Hepatocyte (in vitro differentiated cells): ENCODE results near the gene CHST2. TPM values are rescaled to one million over a fixed set of nuclear protein-coding genes. Genes with fewer than 3 reads are reported as not detected.

Experiments
- DNase-seq: peaks from one replicate; pipeline ENCODE4 v3.0.0-alpha.2; 2016; ENCODE audit warnings: low spot score
- H2AFZ ChIP-seq: fragments of 200-600 bp; sonication (generic); 2 replicates; pipeline ENCODE4 v1.6.0; 2016; ENCODE audit warnings: antibody characterized with exemption, mild to moderate bottlenecking
- H3K27ac ChIP-seq: fragments of 200-600 bp; sonication (generic); 2 replicates; pipeline ENCODE4 v1.5.1; 2016; ENCODE audit warnings: mild to moderate bottlenecking
- H3K27me3 ChIP-seq: fragments of 200-600 bp; sonication (generic); 2 replicates; pipeline ENCODE4 v1.6.1; 2016
- H3K36me3 ChIP-seq: fragments of 200-600 bp; sonication (generic); replicated peaks from 2 replicates; pipeline ENCODE4 v1.5.1; 2016; ENCODE audit warnings: low read depth; ENCODE audit not compliant: insufficient read depth
- H3K4me1 ChIP-seq: fragments of 200-600 bp; sonication (generic); 2 replicates; pipeline ENCODE4 v1.5.1; 2016; ENCODE audit warnings: mild to moderate bottlenecking, moderate library complexity; ENCODE audit not compliant: insufficient read depth
- H3K4me2 ChIP-seq: fragments of 200-600 bp; sonication (generic); 2 replicates; pipeline ENCODE4 v1.6.0; 2016
- H3K4me3 ChIP-seq: fragments of 200-600 bp; sonication (generic); 2 replicates; pipeline ENCODE4 v1.5.1; 2016; ENCODE audit warnings: mild to moderate bottlenecking
- H3K79me2 ChIP-seq: fragments of 200-600 bp; sonication (generic); 2 replicates; pipeline ENCODE4 v1.6.0; 2017; ENCODE audit warnings: mild to moderate bottlenecking
- H3K9me2 ChIP-seq: fragments of 200-600 bp; sonication (generic); replicated peaks from 2 replicates; pipeline ENCODE4 v1.6.0; 2017; ENCODE audit warnings: mild to moderate bottlenecking; ENCODE audit not compliant: insufficient read depth
- H3K9me3 ChIP-seq: fragments of 200-600 bp; sonication (generic); 2 replicates; pipeline ENCODE4 v1.5.1; 2016; ENCODE audit warnings: low read depth, mild to moderate bottlenecking
- H4K20me1 ChIP-seq: fragments of 200-600 bp; sonication (generic); 2 replicates; pipeline ENCODE4 v1.6.0; 2016; ENCODE audit warnings: mild to moderate bottlenecking; ENCODE audit not compliant: insufficient read depth, poor library complexity, severe bottlenecking
- CTCF ChIP-seq: fragments of 200-600 bp; sonication (generic); IDR thresholded peaks from 2 replicates; pipeline ENCODE4 v1.5.1; 2016; ENCODE audit warnings: antibody characterized with exemption, mild to moderate bottlenecking; ENCODE audit not compliant: poor library complexity
- EZH2 ChIP-seq: fragments of 200-600 bp; sonication (generic); IDR thresholded peaks from 2 replicates; pipeline ENCODE4 v1.6.1; 2016; ENCODE audit warnings: antibody characterized with exemption, mild to moderate bottlenecking, borderline replicate concordance
- EZH2phosphoT487 ChIP-seq: fragments of 200-600 bp; sonication (generic); IDR thresholded peaks from one replicate; pipeline ENCODE4 v1.6.1; 2018; ENCODE audit warnings: antibody characterized with exemption, mild to moderate bottlenecking, low read depth, moderate library complexity; ENCODE audit not compliant: unreplicated experiment, severe bottlenecking
- WGBS: methylation state at CpG from one replicate; pipeline ENCODE4 v1.1.6; 2016; ENCODE audit warnings: low lambda C conversion rate; ENCODE audit errors: missing lambda C conversion rate; 5-methylcytosine and 5-hydroxymethylcytosine counted together
- polyA plus RNA-seq: library from polyadenylated mRNA; unstranded; fragments of >200 nt; fragmentation: Nextera tagmentation; extraction: Ambion mirVana; gene quantifications from 2 replicates; pipeline ENCODE4 v1.2.1, GENCODE V29; 2016
- total RNA-seq: library from RNA; depleted of rRNA; stranded (reverse); fragments of >200 nt; gene quantifications from 2 replicates; pipeline ENCODE4 v1.2.3, GENCODE V29; 2014

Gene CHST2
- total and polyA plus RNA-seq, 2 experiments from 2014 or later = 12.2 to 16.1 TPM

GRCh38 chr3:143098032-143098764 is 21.4 kb upstream of the CHST2 start:
- Histone ChIP-seq H3K79me2 (no peaks in the 10 kb centered on the region), H2AFZ (no peak overlapping the region), H3K4me3 (no peak overlapping the region), H4K20me1 (no peaks in the 10 kb centered on the region), H3K27me3 (no peaks in the 10 kb centered on the region), H3K27ac (no peak overlapping the region), H3K9me3 (no peaks in the 10 kb centered on the region), H3K36me3 (no peaks in the 10 kb centered on the region), H3K9me2 (no peaks in the 10 kb centered on the region), H3K4me1 (peaks cover 11% of the 10 kb centered on the region), H3K4me2 (no peak overlapping the region)
- TF ChIP-seq EZH2 = no peak
- no peak for TF ChIP-seq CTCF
- no peak for DNase-seq
- WGBS = 69% methylated on average over 5 of the region's 5 CpGs

GRCh38 chr3:143099210-143099609 is 20.4 kb upstream of the CHST2 start:
- H3K27me3 ChIP-seq = no peaks in the 10 kb centered on the region
- H3K36me3 ChIP-seq = no peaks in the 10 kb centered on the region
- no peaks in the 10 kb centered on the region for H3K79me2 ChIP-seq
- H4K20me1 ChIP-seq = no peaks in the 10 kb centered on the region
- TF ChIP-seq EZH2 = no peak
- TF ChIP-seq EZH2phosphoT487 = no peak
- TF ChIP-seq CTCF = no peak
- no peaks in the 10 kb centered on the region for H3K9me3 ChIP-seq
- no peaks in the 10 kb centered on the region for H3K9me2 ChIP-seq
- 69% methylated on average over 3 of the region's 3 CpGs for WGBS
- H3K4me2 ChIP-seq = no peak overlapping the region
- H3K4me3 ChIP-seq = no peak overlapping the region
- DNase-seq = no peak
- H2AFZ ChIP-seq = no peak overlapping the region
- peak overlapping the region; percentile 28 for H3K27ac ChIP-seq
- H3K4me1 ChIP-seq = peaks cover 11% of the 10 kb centered on the region

- no peaks in the 10 kb centered on the region for H3K9me2 ChIP-seq
- H3K27ac ChIP-seq = peak overlapping the region; percentile 28
- no peak overlapping the region for H2AFZ ChIP-seq
- TF ChIP-seq CTCF (no peak), EZH2phosphoT487 (no peak), EZH2 (no peak)
- H3K36me3 ChIP-seq = no peaks in the 10 kb centered on the region
- no peak for DNase-seq
- peaks cover 11% of the 10 kb centered on the region for H3K4me1 ChIP-seq
- H3K4me3 ChIP-seq = no peak overlapping the region
- H3K79me2 ChIP-seq = no peaks in the 10 kb centered on the region
- no peaks in the 10 kb centered on the region for H3K27me3 ChIP-seq
- WGBS = 64% methylated on average over 2 of the region's 2 CpGs
- no peaks in the 10 kb centered on the region for H4K20me1 ChIP-seq
- H3K4me2 ChIP-seq = no peak overlapping the region
- H3K9me3 ChIP-seq = no peaks in the 10 kb centered on the region
Measured at GRCh38 chr3:143099690-143100089, 19.9 kb upstream of the CHST2 start.
